Measurements from ENCODE around the gene PPP3CA.

PPP3CA gene

DNA sequence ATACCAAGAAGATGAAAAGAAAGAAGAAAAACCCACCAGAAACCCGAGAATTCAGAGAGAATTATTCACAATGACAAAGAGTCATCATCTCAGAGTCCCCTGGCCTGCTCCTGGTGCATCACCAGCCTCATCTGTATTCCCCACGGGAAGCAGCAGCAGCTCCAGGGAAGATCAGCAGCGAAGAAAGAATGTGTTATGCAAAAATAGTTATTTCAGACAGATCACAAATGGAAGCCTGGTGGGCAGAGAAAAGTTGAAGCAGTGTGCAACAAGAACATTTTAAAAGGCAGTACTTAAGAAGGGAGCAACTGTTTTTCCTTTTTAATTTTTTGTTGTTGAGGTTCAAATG, 189.2 kb downstream of the PPP3CA start:
- Histone ChIP-seq H3K4me3 (no peak overlapping the region), H3K9me3 (no peaks in the 10 kb centered on the region), H3K27me3 (no peaks in the 10 kb centered on the region), H3K27ac (no peak overlapping the region), H4K20me1 (no peaks in the 10 kb centered on the region), H3K4me2 (no peak overlapping the region), H3K36me3 (no peaks in the 10 kb centered on the region), H3K9ac (no peak overlapping the region), H3K4me1 (peaks cover 9% of the 10 kb centered on the region)
- TF ChIP-seq Cebpa-rat (IDR thresholded peaks at IDR 0.05) = no peak

DNA sequence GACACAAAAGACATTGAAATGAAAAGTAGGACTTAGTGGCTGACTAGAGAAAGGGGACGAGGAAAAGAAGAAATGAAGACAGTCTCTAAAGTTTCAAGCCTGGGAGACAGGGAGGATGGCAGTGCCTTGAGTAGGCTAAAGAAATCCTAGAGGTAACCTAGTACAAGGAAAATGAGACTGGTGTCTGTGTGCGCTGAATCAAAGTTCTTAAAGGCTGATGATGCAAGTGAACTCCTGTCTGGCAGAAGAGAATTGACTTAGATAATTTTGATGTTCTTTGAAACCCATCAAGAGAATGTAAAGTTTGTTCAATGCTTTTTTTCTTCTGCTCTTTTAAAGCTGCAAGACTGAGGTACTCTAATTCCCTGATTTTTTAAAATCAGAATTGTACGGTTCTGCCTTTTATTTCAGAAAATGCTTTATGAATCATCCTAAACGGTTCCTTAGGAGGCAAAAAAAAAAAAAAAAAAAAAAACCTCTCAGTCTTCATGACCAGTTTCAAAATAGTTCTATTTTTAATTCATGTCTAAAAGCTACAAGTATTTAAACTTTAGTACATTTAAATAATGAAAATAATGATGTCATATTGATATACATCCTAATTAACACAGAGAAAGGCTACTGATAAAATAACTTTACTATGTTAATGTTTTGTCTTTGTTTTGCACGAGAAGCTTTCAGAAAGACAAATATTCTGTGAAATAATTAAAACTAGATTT, 189.8 kb downstream of the PPP3CA start:
- Histone ChIP-seq H3K4me2 (no peak overlapping the region), H3K4me1 (peaks cover 9% of the 10 kb centered on the region), H3K27ac (no peak overlapping the region), H3K36me3 (no peaks in the 10 kb centered on the region), H3K9ac (no peak overlapping the region), H3K27me3 (no peaks in the 10 kb centered on the region), H4K20me1 (no peaks in the 10 kb centered on the region), H3K4me3 (no peak overlapping the region), H3K9me3 (no peaks in the 10 kb centered on the region)
- TF ChIP-seq Cebpa-rat (IDR thresholded peaks at IDR 0.05) = no peak

GRCh38 chr4:101156619-101157310, 190.6 kb downstream of the PPP3CA start:
- Histone ChIP-seq H3K27me3 (no peaks in the 10 kb centered on the region), H4K20me1 (no peaks in the 10 kb centered on the region), H3K4me3 (no peak overlapping the region), H3K9me3 (no peaks in the 10 kb centered on the region), H3K4me2 (no peak overlapping the region), H3K4me1 (peaks cover 9% of the 10 kb centered on the region), H3K9ac (no peak overlapping the region), H3K36me3 (no peaks in the 10 kb centered on the region), H3K27ac (no peak overlapping the region)
- no peak for TF ChIP-seq Cebpa-rat (IDR thresholded peaks at IDR 0.05)

DNA sequence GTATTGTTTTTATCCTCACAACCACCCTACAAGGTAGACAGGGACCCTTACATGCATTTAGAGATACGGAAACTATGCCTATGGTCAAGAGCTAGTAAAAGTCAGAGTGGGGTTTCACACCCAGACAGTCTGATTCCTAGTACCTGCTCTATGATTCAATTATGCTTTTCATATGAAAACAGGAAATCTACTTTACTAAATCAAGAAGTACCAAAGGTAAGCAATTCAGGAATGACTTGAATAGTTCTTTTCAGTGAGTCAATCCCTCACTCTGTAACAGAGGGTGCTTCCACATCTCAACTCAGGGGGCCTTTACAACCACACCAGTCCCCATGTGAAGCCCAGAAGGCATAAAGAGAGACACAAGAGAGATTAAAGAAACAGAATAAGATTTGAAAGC, 191.4 kb downstream of the PPP3CA start:
- no peak overlapping the region for H3K4me2 ChIP-seq
- no peaks in the 10 kb centered on the region for H3K9me3 ChIP-seq
- no peaks in the 10 kb centered on the region for H3K27me3 ChIP-seq
- H3K27ac ChIP-seq = no peak overlapping the region
- no peak for TF ChIP-seq Cebpa-rat (IDR thresholded peaks at IDR 0.05)
- H3K4me3 ChIP-seq = no peak overlapping the region
- no peaks in the 10 kb centered on the region for H3K36me3 ChIP-seq
- peaks cover 9% of the 10 kb centered on the region for H3K4me1 ChIP-seq
- no peaks in the 10 kb centered on the region for H4K20me1 ChIP-seq
- no peak overlapping the region for H3K9ac ChIP-seq

- H3K27ac ChIP-seq = no peak overlapping the region
- H3K4me3 ChIP-seq = no peak overlapping the region
- H3K27me3 ChIP-seq = no peaks in the 10 kb centered on the region
- no peaks in the 10 kb centered on the region for H3K9me3 ChIP-seq
- no peak overlapping the region for H3K9ac ChIP-seq
- H3K4me2 ChIP-seq = no peak overlapping the region
- H3K36me3 ChIP-seq = no peaks in the 10 kb centered on the region
- no peaks in the 10 kb centered on the region for H4K20me1 ChIP-seq
- no peak for TF ChIP-seq Cebpa-rat (IDR thresholded peaks at IDR 0.05)
- peaks cover 9% of the 10 kb centered on the region for H3K4me1 ChIP-seq
These were observed 192.0 kb downstream of the PPP3CA start for GRCh38 chr4:101155368-101155767.

DNA sequence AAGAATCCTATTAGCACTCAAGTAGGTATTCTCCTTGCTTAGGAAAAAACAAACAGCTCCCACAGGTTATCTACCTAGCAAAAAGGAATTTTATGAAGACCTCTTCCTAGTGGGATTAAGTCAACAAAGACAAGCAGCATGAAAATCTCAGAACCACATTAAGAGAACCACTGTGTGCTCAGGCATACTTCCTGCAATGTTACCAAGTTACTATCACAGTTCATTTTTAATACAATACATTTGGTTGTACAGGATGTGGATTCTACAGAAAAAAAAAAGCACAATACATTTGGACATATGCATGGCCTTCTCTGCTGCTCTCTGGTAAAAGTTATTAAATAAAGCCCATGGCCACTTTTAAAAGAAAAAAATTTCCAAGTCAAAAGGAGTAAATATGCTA, 193.7 kb downstream of the PPP3CA start:
- H3K9ac ChIP-seq = no peak overlapping the region
- H3K27ac ChIP-seq = no peak overlapping the region
- H3K4me3 ChIP-seq = no peak overlapping the region
- no peaks in the 10 kb centered on the region for H3K27me3 ChIP-seq
- no peaks in the 10 kb centered on the region for H3K36me3 ChIP-seq
- H4K20me1 ChIP-seq = no peaks in the 10 kb centered on the region
- peak overlapping the region; percentile 16 for H3K4me2 ChIP-seq
- no peak for TF ChIP-seq Cebpa-rat (IDR thresholded peaks at IDR 0.05)
- H3K4me1 ChIP-seq = peaks cover 9% of the 10 kb centered on the region
- H3K9me3 ChIP-seq = no peaks in the 10 kb centered on the region

DNA sequence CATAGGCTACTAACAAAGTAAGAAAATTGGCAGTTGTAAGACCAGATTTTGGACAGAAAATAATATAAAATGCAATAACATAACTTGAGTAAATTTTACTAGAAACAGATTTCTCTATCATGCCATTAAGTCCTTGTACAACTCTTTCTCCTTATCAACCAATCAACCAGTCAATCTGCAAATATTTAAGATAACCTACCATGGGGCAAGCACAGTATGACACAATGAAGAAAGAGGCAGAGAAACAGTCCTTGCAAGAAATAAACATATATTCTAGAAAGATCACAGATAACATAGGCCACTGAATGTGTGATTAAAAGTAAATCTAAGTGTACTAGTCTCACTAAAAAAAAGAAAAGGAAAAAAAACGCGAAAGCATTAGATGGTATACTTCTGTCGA, 194.8 kb downstream of the PPP3CA start:
- no peak for TF ChIP-seq Cebpa-rat (IDR thresholded peaks at IDR 0.05)
- no peak overlapping the region for H3K4me2 ChIP-seq

GRCh38 chr4:101148551-101148950, 198.8 kb downstream of the PPP3CA start:
- no peak overlapping the region for H3K27ac ChIP-seq
- no peaks in the 10 kb centered on the region for H3K36me3 ChIP-seq
- H3K4me3 ChIP-seq = no peak overlapping the region
- H3K9me3 ChIP-seq = no peaks in the 10 kb centered on the region
- H3K4me2 ChIP-seq = no peak overlapping the region
- H4K20me1 ChIP-seq = no peaks in the 10 kb centered on the region
- H3K9ac ChIP-seq = no peak overlapping the region
- H3K27me3 ChIP-seq = no peaks in the 10 kb centered on the region
- peaks cover 5% of the 10 kb centered on the region for H3K4me1 ChIP-seq
- TF ChIP-seq Cebpa-rat (IDR thresholded peaks at IDR 0.05) = no peak

More for the DNA sequence above, 194.8 kb downstream of the PPP3CA start:
- Histone ChIP-seq H4K20me1 (no peaks in the 10 kb centered on the region), H3K27ac (no peak overlapping the region), H3K27me3 (no peaks in the 10 kb centered on the region), H3K9ac (no peak overlapping the region), H3K4me1 (peaks cover 9% of the 10 kb centered on the region), H3K9me3 (no peaks in the 10 kb centered on the region), H3K4me3 (no peak overlapping the region), H3K36me3 (no peaks in the 10 kb centered on the region)

GRCh38 chr4:101147283-101147682, 200.0 kb downstream of the PPP3CA start:
- Histone ChIP-seq H3K9me3 (no peaks in the 10 kb centered on the region), H3K27ac (no peak overlapping the region), H3K4me2 (no peak overlapping the region), H3K4me1 (peaks cover 16% of the 10 kb centered on the region), H3K4me3 (no peak overlapping the region), H4K20me1 (no peaks in the 10 kb centered on the region), H3K27me3 (no peaks in the 10 kb centered on the region), H3K36me3 (no peaks in the 10 kb centered on the region), H3K9ac (no peak overlapping the region)
- TF ChIP-seq Cebpa-rat (IDR thresholded peaks at IDR 0.05) = no peak

- peaks cover 38% of the 10 kb centered on the region for H3K4me1 ChIP-seq
- TF ChIP-seq Cebpa-rat (IDR thresholded peaks at IDR 0.05) = no peak
- no peak overlapping the region for H3K9ac ChIP-seq
- no peak overlapping the region for H3K4me3 ChIP-seq
- H3K9me3 ChIP-seq = no peaks in the 10 kb centered on the region
- H3K4me2 ChIP-seq = no peak overlapping the region
- no peaks in the 10 kb centered on the region for H4K20me1 ChIP-seq
- H3K27ac ChIP-seq = no peak overlapping the region
- no peaks in the 10 kb centered on the region for H3K36me3 ChIP-seq
- no peaks in the 10 kb centered on the region for H3K27me3 ChIP-seq
These were observed 202.3 kb downstream of the PPP3CA start for GRCh38 chr4:101145021-101145420.

Data from BLaER1 (cell line).